Measurements from ENCODE around the gene GBX1.

- TF ChIP-seq CTCF (IDR thresholded peaks at IDR 0.05) = no peak
- no peak for TF ChIP-seq EZH2phosphoT487 (IDR thresholded peaks at IDR 0.05)
Measured at GRCh38 chr7:151123158-151123821, 44.2 kb downstream of the GBX1 start.

Data from neural progenitor cell (in vitro differentiated cells).